ENCODE data around the gene LRRC3. TPM values are rescaled to one million over a fixed set of nuclear protein-coding genes. Genes with fewer than 3 reads are reported as not detected.

LRRC3 gene
- total RNA-seq, 1 donor from 2014 or later: 10.1 TPM

DNA sequence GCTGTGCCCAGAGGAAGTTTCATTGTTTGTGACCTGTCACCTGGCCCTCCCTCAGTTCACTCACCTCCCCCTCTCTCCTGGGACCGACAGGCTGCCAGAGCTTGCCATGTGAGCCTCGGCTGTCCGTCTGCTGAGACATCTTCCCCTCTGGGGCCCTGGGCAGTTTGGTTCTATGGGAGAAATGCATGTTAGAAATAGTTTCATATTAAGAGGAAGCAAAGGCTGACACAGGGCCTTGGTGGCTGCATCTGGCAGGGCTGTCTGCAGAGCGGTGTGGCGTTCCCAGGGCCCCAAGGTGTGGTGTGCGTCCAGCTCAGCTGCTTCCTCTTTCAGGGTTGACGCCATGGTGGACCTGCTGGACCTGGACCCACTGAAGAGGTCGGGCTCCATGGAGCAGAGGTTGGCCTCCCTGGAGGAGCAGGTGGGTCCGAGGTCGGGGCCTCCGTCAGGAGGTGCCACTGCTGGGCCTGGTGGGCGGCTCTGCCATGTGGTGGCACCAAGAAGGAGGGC is 31.9 kb upstream of the LRRC3 start:
- Mint-ChIP-seq H3K27ac (ENCODE audit: unreplicated experiment) (no peak overlapping the region), H3K36me3 (ENCODE audit: low read depth) (peaks cover 6% of the 10 kb centered on the region), H3K9me3 (peaks cover 7% of the 10 kb centered on the region), H3K27me3 (ENCODE audit: low read depth) (no peaks in the 10 kb centered on the region), H3K4me3 (no peak overlapping the region), H3K4me1 (no peaks in the 10 kb centered on the region)
- TF ChIP-seq CTCF (conservative IDR thresholded peaks at IDR 0.05): no peak
- no peak for DNase-seq (ENCODE audit: low read depth, low spot score)

GRCh38 chr21:44423941-44424607 is 31.2 kb upstream of the LRRC3 start:
- no peak for DNase-seq (ENCODE audit: low read depth, low spot score)
- H3K9me3 Mint-ChIP-seq: peaks cover 9% of the 10 kb centered on the region
- H3K27ac Mint-ChIP-seq (ENCODE audit: unreplicated experiment): no peak overlapping the region
- H3K27me3 Mint-ChIP-seq (ENCODE audit: low read depth): no peaks in the 10 kb centered on the region
- H3K4me1 Mint-ChIP-seq: no peaks in the 10 kb centered on the region
- no peak overlapping the region for H3K4me3 Mint-ChIP-seq
- H3K36me3 Mint-ChIP-seq (ENCODE audit: low read depth): peaks cover 6% of the 10 kb centered on the region
- TF ChIP-seq CTCF (conservative IDR thresholded peaks at IDR 0.05): no peak

DNA sequence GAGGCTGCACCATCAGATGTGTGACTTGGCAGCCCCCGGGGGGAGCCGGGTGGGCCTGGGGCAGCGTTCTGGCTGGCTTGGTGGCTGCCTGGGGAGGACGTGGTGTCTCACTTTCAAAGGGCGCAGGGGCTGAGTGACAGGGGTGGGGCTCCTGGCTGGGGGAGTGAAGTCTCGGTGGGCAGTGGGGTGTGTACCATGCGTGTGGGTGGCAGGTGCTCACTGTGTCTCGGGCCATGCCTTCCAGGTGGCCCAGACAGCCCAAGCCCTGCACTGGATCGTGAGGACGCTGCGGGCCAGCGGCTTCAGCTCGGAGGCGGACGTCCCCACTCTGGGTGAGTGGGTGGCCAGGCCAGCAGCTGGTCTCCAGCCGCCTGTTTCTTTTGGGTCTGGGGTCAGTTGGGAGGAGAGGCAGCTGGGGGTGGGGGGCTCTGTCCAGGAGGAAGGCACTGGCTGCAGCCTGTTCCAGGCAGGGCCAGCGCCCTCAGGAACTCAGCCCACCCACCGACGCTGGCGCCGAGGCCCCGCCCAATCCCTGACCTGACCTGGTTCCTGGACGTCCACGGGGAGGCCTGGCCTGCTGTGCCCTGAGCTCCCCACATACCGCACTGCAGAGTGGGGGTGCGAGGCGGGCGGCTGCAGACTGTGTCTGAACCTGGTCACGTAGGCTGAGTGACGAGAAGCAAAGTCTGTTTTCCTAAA is 30.6 kb upstream of the LRRC3 start:
- H3K36me3 Mint-ChIP-seq (ENCODE audit: low read depth): peaks cover 2% of the 10 kb centered on the region
- no peak overlapping the region for H3K27ac Mint-ChIP-seq (ENCODE audit: unreplicated experiment)
- H3K4me3 Mint-ChIP-seq: no peak overlapping the region
- H3K9me3 Mint-ChIP-seq: peaks cover 4% of the 10 kb centered on the region
- TF ChIP-seq CTCF (conservative IDR thresholded peaks at IDR 0.05): no peak
- DNase-seq (ENCODE audit: low read depth, low spot score): no peak
- no peaks in the 10 kb centered on the region for H3K4me1 Mint-ChIP-seq
- no peaks in the 10 kb centered on the region for H3K27me3 Mint-ChIP-seq (ENCODE audit: low read depth)

DNA sequence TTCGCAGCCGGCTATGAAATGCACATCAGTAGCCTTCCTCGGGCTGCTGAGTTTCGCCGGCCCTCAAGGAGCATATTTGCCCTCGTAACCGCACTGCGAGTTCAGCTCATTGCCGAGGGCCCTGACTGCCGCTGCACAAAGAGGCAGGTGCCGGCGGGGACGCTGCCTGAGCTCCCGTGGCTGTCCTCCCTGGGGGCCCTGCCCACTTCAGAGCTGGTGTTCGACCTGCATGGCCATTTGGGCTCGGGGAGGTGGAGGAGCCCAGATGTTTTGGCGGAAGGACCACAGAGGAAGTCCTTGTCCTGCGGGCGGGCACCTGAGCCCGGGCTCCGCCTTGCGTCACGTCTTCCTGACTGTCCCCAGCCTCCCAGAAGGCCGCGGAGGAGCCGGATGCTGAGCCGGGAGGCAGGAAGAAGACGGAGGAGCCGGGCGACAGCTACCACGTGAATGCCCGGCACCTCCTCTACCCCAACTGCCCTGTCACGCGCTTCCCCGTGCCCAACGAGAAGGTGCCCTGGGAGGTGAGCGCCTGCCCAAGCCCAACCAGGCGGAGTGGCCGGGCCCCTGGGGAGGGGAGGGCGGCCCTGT is 29.9 kb upstream of the LRRC3 start:
- no peaks in the 10 kb centered on the region for H3K27me3 Mint-ChIP-seq (ENCODE audit: low read depth)
- no peak for TF ChIP-seq CTCF (conservative IDR thresholded peaks at IDR 0.05)
- H3K27ac Mint-ChIP-seq (ENCODE audit: unreplicated experiment): no peak overlapping the region
- no peaks in the 10 kb centered on the region for H3K36me3 Mint-ChIP-seq (ENCODE audit: low read depth)
- peaks cover 7% of the 10 kb centered on the region for H3K9me3 Mint-ChIP-seq
- no peak for DNase-seq (ENCODE audit: low read depth, low spot score)
- H3K4me1 Mint-ChIP-seq: no peaks in the 10 kb centered on the region
- H3K4me3 Mint-ChIP-seq: no peak overlapping the region

DNA sequence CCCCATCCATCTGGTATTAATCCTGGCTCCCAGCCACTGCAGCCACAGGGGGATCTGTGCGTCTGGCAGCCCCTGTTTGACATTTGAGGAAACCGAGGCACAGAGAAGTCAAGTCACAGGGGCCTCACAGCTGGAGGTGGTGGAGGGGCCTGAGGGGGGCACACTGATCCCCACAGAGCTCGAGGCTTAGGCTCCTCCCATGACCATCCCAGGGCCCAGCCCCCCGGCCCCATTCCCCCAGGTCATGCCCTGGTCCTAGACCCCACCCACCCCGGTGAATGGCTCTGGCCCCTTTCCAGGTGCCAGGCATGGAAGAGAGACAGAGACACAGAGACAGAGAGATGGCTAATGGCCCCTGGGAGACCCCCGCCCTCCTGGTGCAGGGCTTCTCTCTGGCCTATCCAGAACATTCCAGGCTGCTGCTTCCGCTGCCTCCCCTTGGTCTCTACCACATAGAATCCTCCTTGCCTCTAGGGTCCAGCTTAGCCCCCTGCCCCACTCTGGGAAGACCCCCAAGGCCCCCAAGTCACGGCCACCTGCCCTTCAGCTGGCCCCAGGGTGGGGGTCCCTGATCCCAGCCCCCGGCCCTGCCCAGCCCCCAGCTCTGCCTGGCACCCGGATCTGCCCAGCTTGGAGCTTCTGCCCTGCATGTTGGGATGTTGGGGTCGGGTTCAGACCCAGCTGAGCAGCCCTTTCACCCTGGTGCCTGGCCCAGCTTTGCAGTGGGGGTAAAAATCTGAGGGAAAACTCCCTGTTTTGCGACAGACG is 29.2 kb upstream of the LRRC3 start:
- no peak overlapping the region for H3K4me3 Mint-ChIP-seq
- peaks cover 7% of the 10 kb centered on the region for H3K9me3 Mint-ChIP-seq
- no peaks in the 10 kb centered on the region for H3K27me3 Mint-ChIP-seq (ENCODE audit: low read depth)
- DNase-seq (ENCODE audit: low read depth, low spot score): no peak
- no peaks in the 10 kb centered on the region for H3K4me1 Mint-ChIP-seq
- no peak overlapping the region for H3K27ac Mint-ChIP-seq (ENCODE audit: unreplicated experiment)
- TF ChIP-seq CTCF (conservative IDR thresholded peaks at IDR 0.05): no peak
- no peaks in the 10 kb centered on the region for H3K36me3 Mint-ChIP-seq (ENCODE audit: low read depth)

Data from neural crest cell (in vitro differentiated cells).